Neuron (in vitro differentiated cells): ENCODE measurements around the gene CA12.
"Not testable (repeated sequence)": the region's sequence is repeated elsewhere in the genome, so short reads cannot be mapped to it uniquely, and the experiment has no call there.

Source experiments
- H2AFZ ChIP-seq: one replicate; pipeline ENCODE4 v1.6.1; 2013; ENCODE audit warnings: low read depth, mild to moderate bottlenecking, inconsistent platforms, low read length, moderate library complexity
- H3K27me3 ChIP-seq: one replicate; pipeline ENCODE4 v1.6.1; 2013; ENCODE audit warnings: low read length; ENCODE audit not compliant: insufficient read depth
- H3K36me3 ChIP-seq: one replicate; pipeline ENCODE4 v1.6.1; 2013; ENCODE audit warnings: low read length; ENCODE audit not compliant: insufficient read depth
- H3K4me1 ChIP-seq: one replicate; pipeline ENCODE4 v1.6.1; 2013; ENCODE audit warnings: low read length; ENCODE audit not compliant: insufficient read depth
- H3K4me3 ChIP-seq: 2 replicates; pipeline ENCODE4 v1.5.1; 2013; ENCODE audit warnings: mild to moderate bottlenecking, low read length, moderate library complexity
- H3K9me3 ChIP-seq: one replicate; pipeline ENCODE4 v1.6.1; 2013; ENCODE audit warnings: low read length

CA12 gene

DNA sequence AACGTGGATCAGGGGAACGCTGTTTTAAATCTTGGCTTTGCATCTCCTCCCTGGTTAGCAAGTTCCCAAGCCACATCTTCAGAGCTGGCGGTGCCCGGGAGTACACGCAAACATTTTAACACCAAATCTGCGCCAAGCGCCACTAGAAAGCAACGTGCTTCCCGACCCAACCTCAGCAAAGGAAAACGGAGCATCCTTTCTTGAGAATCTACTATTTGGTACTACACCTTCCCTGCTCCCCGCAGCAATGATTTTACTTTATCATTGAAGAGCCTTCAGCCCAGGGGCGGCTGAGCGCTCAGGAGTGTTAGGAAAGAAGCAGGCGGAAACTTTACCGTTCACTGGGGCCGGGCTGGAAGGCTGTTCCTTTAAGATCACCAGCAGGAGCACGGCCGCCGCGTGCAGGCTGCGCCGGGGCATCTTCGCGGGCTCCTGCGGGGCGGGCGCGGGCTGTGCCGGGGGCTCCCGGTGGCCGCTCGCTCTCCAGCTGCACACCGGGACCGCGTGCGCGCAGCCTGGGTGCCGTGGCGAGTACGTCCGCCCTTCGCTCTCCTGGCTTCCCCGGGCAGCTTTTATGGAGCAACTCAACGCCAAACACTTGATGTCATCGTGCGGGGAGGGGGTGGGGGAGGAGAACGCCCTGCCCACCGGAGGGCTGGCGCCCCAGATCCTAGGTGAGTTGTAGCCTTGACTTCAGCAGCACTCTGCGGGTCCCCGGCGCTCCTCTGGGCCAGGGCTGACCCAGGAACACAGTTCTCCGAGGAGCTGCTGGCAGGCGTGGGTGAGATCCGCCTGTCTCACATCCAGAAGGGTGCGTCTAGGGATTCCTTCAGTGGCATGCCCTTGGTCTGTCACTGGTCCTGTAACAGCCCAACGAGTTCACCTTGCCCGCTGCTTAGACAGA is at the start of gene CA12:
TSS of gene CA12 (minus strand) at position 546 of the 904 bp plus-strand sequence. CDS start at position 420, 126 bp downstream.
- H3K4me3 ChIP-seq = peak within 1 kb of the TSS; percentile 43
- peaks cover 15% of the 10 kb centered on the region for H3K27me3 ChIP-seq
- H3K4me1 ChIP-seq = peaks cover 30% of the 10 kb centered on the region
- no peaks in the 10 kb centered on the region for H3K9me3 ChIP-seq
- peak within 1 kb of the TSS; percentile 94 for H2AFZ ChIP-seq
- H3K36me3 ChIP-seq = no peaks in the 10 kb centered on the region

- Histone ChIP-seq H2AFZ (no peak overlapping the region), H3K4me1 (no peaks in the 10 kb centered on the region), H3K4me3 (no peak overlapping the region), H3K9me3 (no peaks in the 10 kb centered on the region), H3K36me3 (no peaks in the 10 kb centered on the region), H3K27me3 (no peaks in the 10 kb centered on the region)
Observed at GRCh38 chr15:63430766-63431451, 49.3 kb upstream of the CA12 start.

DNA sequence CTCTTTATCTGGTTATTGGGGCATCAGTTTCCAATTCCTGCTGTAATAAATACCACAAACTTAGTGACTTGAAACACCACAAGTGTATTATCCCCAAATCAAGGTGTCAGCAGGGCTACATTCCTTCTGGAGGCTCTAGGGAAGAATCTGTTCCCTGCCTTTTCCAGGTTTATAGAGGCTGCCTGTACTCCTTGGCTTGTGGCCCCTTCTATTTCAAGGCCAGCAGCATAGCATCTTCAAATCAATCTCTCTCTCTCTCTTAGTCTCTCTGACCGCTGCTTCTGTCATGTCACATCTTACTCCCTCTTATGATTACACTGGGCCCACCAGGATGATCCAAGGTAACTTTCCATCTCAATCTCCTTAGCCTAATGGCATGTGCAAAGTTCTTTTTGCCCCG is 44.9 kb upstream of the CA12 start:
- Histone ChIP-seq H3K36me3 (no peaks in the 10 kb centered on the region), H3K4me3 (no peak overlapping the region), H2AFZ (no peak overlapping the region), H3K4me1 (no peaks in the 10 kb centered on the region), H3K27me3 (no peaks in the 10 kb centered on the region), H3K9me3 (no peaks in the 10 kb centered on the region)

- H3K27me3 ChIP-seq = no peaks in the 10 kb centered on the region
- no peak overlapping the region for H2AFZ ChIP-seq
- H3K36me3 ChIP-seq = no peaks in the 10 kb centered on the region
- no peaks in the 10 kb centered on the region for H3K4me1 ChIP-seq
- H3K9me3 ChIP-seq = no peaks in the 10 kb centered on the region
- no peak overlapping the region for H3K4me3 ChIP-seq
Observed at GRCh38 chr15:63425426-63425985, 43.9 kb upstream of the CA12 start.

- Histone ChIP-seq H2AFZ (no peak overlapping the region), H3K27me3 (no peaks in the 10 kb centered on the region), H3K36me3 (no peaks in the 10 kb centered on the region), H3K4me3 (no peak overlapping the region), H3K9me3 (no peaks in the 10 kb centered on the region), H3K4me1 (no peaks in the 10 kb centered on the region)
Observed at GRCh38 chr15:63422891-63423590, 41.4 kb upstream of the CA12 start.

GRCh38 chr15:63421433-63421832 is 39.8 kb upstream of the CA12 start:
- H3K36me3 ChIP-seq = no peaks in the 10 kb centered on the region
- no peaks in the 10 kb centered on the region for H3K4me1 ChIP-seq
- no peak overlapping the region for H2AFZ ChIP-seq
- H3K27me3 ChIP-seq = no peaks in the 10 kb centered on the region
- H3K9me3 ChIP-seq = no peaks in the 10 kb centered on the region
- no peak overlapping the region for H3K4me3 ChIP-seq

- Histone ChIP-seq H3K36me3 (no peaks in the 10 kb centered on the region), H3K27me3 (no peaks in the 10 kb centered on the region), H3K4me3 (no peak overlapping the region), H2AFZ (no peak overlapping the region), H3K4me1 (no peaks in the 10 kb centered on the region), H3K9me3 (no peaks in the 10 kb centered on the region)
Observed at GRCh38 chr15:63420333-63420747, 38.7 kb upstream of the CA12 start.

DNA sequence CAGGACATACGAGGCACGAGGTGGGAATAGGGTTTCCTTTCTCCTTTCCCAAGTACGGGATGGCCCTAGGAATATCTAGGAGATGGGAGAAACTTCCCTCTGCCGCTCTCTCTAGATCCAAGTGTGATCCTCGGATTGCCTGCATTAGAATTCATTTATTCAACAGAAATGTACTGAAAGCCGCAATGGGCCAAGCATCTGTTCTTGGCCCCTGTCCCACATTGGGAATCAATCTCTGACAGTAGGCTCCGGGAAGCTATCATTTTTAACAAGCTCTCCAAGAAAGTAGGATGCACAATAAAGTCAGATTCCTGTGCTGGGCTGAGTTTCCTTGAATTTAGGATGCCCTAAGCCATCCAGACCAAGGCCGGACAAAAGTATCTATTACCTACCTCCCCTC is 37.2 kb upstream of the CA12 start:
- Histone ChIP-seq H3K27me3 (no peaks in the 10 kb centered on the region), H3K4me1 (peaks cover 3% of the 10 kb centered on the region), H3K9me3 (no peaks in the 10 kb centered on the region), H3K36me3 (no peaks in the 10 kb centered on the region), H2AFZ (no peak overlapping the region), H3K4me3 (no peak overlapping the region)

- no peak overlapping the region for H3K4me3 ChIP-seq
- H3K4me1 ChIP-seq = peaks cover 8% of the 10 kb centered on the region
- no peaks in the 10 kb centered on the region for H3K27me3 ChIP-seq
- H3K9me3 ChIP-seq = no peaks in the 10 kb centered on the region
- H3K36me3 ChIP-seq = no peaks in the 10 kb centered on the region
- no peak overlapping the region for H2AFZ ChIP-seq
Observed at GRCh38 chr15:63417721-63418120, 36.1 kb upstream of the CA12 start.

- not testable (repeated sequence) for H2AFZ ChIP-seq, H3K4me3 ChIP-seq, H3K36me3 ChIP-seq, H3K4me1 ChIP-seq, H3K27me3 ChIP-seq, H3K9me3 ChIP-seq
Observed at GRCh38 chr15:63417274-63417673, 35.6 kb upstream of the CA12 start.

GRCh38 chr15:63414474-63415120 is 33.0 kb upstream of the CA12 start:
- peaks cover 8% of the 10 kb centered on the region for H3K4me1 ChIP-seq
- H3K4me3 ChIP-seq = no peak overlapping the region
- H2AFZ ChIP-seq = no peak overlapping the region
- H3K36me3 ChIP-seq = no peaks in the 10 kb centered on the region
- no peaks in the 10 kb centered on the region for H3K9me3 ChIP-seq
- peaks cover 3% of the 10 kb centered on the region for H3K27me3 ChIP-seq

DNA sequence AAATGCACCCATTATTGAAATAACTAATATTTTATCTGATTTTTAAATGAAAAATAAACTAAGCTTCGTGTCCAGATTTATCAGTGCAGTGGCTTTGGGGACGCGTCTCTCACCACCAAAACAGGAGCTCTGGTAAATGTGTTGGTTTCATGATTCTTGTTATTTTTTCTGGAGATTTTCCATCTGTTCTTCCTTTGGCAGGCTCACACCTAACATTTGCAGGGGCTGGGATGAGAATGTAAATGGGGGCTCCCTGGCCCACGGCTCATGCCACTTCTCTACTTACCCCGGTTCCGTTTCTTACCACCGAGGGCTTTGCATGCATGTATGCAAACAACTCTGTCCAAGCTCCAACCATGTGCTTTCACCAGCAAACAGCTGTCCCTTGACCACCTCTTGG is 30.9 kb upstream of the CA12 start:
- peaks cover 3% of the 10 kb centered on the region for H3K27me3 ChIP-seq
- H3K36me3 ChIP-seq = no peaks in the 10 kb centered on the region
- H3K4me3 ChIP-seq = no peak overlapping the region
- no peaks in the 10 kb centered on the region for H3K9me3 ChIP-seq
- no peak overlapping the region for H2AFZ ChIP-seq
- peaks cover 8% of the 10 kb centered on the region for H3K4me1 ChIP-seq
